GM12878 (cell line): ENCODE data around the gene NEXN. TPM values are rescaled to one million over a fixed set of nuclear protein-coding genes. Genes with fewer than 3 reads are reported as not detected.

ENCODE experiments used
- ATAC-seq: fragments of 200-7000 bp; cut with Tn5 transposase; 3 replicates; pipeline ENCODE4 v1.9.1; 2020; ENCODE audit warnings: mild to moderate bottlenecking, moderate library complexity
- BruUV-seq: library from RNA; stranded (reverse); fragments of 400-500 nt; replicated peaks from 2 replicates; lab custom pipeline; 2021; lab: Mats Ljungman, UMichigan
- CTCF ChIA-PET: fragments of 300-600 bp; sonication (Branson Sonifier 250); formaldehyde crosslinking; extraction: SDS; loops from one replicate; lab custom pipeline; 2021; ENCODE audit warnings: inconsistent platforms; lab: Yijun Ruan, JAX
- POLR2A ChIA-PET: fragments of 350-600 bp; formaldehyde crosslinking; extraction: SDS; loops from one replicate; lab custom pipeline; 2021; ENCODE audit warnings: inconsistent platforms; lab: Charles Lee
- RAD21 ChIA-PET: fragments of 300-600 bp; sonication (Branson Sonifier 250); formaldehyde crosslinking; loops from one replicate; lab custom pipeline; 2023; ENCODE audit warnings: antibody characterized with exemption; ENCODE audit not compliant: unreplicated experiment; lab: Charles Lee
- SMC1A ChIA-PET: fragments of 300-600 bp; sonication (Branson Sonifier 250); formaldehyde crosslinking; loops from one replicate; lab custom pipeline; 2023; ENCODE audit not compliant: unreplicated experiment, uncharacterized antibody; lab: Charles Lee
- DNase-seq: peaks from one replicate; pipeline ENCODE4 v3.0.0-alpha.2; 2011; ENCODE audit warnings: low read depth, low spot score
- FAIRE-seq: peaks from 3 replicates; lab custom pipeline; 2011; peaks lifted over from hg19 to GRCh38; lab: Jason Lieb, UNC
- H2AFZ ChIP-seq: 2 replicates; pipeline ENCODE4 v1.6.0; 2011; ENCODE audit warnings: low read depth, low read length, control low read depth; ENCODE audit not compliant: control insufficient read depth
- H3K27ac ChIP-seq: 2 replicates; pipeline ENCODE4 v1.5.1; 2011; ENCODE audit warnings: control low read depth; ENCODE audit not compliant: control insufficient read depth, insufficient read depth
- H3K27me3 ChIP-seq, 2 experiments: replicated peaks in 1 of 2; 2 replicates each; pipeline versions ENCODE4 v1.6.0 to v1.6.1; 2011; ENCODE audit warnings: low read length in 1 of 2; ENCODE audit not compliant: control insufficient read depth in 2 of 2, insufficient read depth in 2 of 2
- H3K36me3 ChIP-seq, 2 experiments: 2 replicates each; pipeline ENCODE4 v1.5.1; 2011; ENCODE audit warnings: low read length in 1 of 2; ENCODE audit not compliant: control insufficient read depth in 2 of 2, insufficient read depth in 2 of 2
- H3K4me1 ChIP-seq: 2 replicates; pipeline ENCODE4 v1.6.1; 2011; ENCODE audit warnings: mild to moderate bottlenecking, low read length, moderate library complexity, mixed read lengths; ENCODE audit not compliant: control insufficient read depth, insufficient read depth
- H3K4me2 ChIP-seq: 2 replicates; pipeline ENCODE4 v1.6.0; 2011; ENCODE audit warnings: control low read depth; ENCODE audit not compliant: control insufficient read depth, insufficient read depth
- H3K4me3 ChIP-seq: fragments of 200-600 bp; sonication (generic); 2 replicates; pipeline ENCODE4 v1.5.1; 2016
- H3K79me2 ChIP-seq: 2 replicates; pipeline ENCODE4 v1.6.0; 2011; ENCODE audit warnings: low read length; ENCODE audit not compliant: control insufficient read depth, insufficient read depth
- H3K9ac ChIP-seq: 2 replicates; pipeline ENCODE4 v1.8.0; 2011; ENCODE audit warnings: low read length, control low read depth, mixed read lengths; ENCODE audit not compliant: control insufficient read depth, insufficient read depth
- H3K9me3 ChIP-seq: replicated peaks from 3 replicates; pipeline ENCODE4 v1.5.1; 2011; ENCODE audit warnings: mild to moderate bottlenecking, low read length; ENCODE audit not compliant: control insufficient read depth, insufficient read depth
- H4K20me1 ChIP-seq: 2 replicates; pipeline ENCODE4 v1.6.0; 2011; ENCODE audit not compliant: control insufficient read depth, insufficient read depth
- ATF7 ChIP-seq: fragments of 450-650 bp; IDR thresholded peaks from 2 replicates; pipeline ENCODE4 v1.6.1; 2016; ENCODE audit warnings: low read depth, mild to moderate bottlenecking
- IKZF1 ChIP-seq: fragments of 450-650 bp; conservative IDR thresholded peaks from 2 replicates; pipeline ENCODE4 v1.6.1; 2017; ENCODE audit warnings: antibody characterized with exemption, mild to moderate bottlenecking
- RAD51 ChIP-seq: fragments of 450-650 bp; IDR thresholded peaks from 2 replicates; pipeline ENCODE4 v1.6.1; 2016; ENCODE audit warnings: moderate library complexity, mild to moderate bottlenecking, inconsistent platforms
- STAT1 ChIP-seq: fragments of 450-650 bp; conservative IDR thresholded peaks from 2 replicates; pipeline ENCODE4 v1.6.1; 2014; ENCODE audit warnings: antibody characterized with exemption, mild to moderate bottlenecking
- ZNF274 ChIP-seq: IDR thresholded peaks from one replicate; pipeline ENCODE4 v1.8.0; 2011; ENCODE audit not compliant: insufficient read length, insufficient read depth
- WGBS: methylation state at CpG from one replicate; pipeline ENCODE4 v1.1.6; 2016; ENCODE audit warnings: low lambda C conversion rate; ENCODE audit not compliant: insufficient replicate concordance, insufficient coverage; ENCODE audit errors: missing lambda C conversion rate; 5-methylcytosine and 5-hydroxymethylcytosine counted together
- in situ Hi-C: fragments of 300-500 bp; cut with MboI; formaldehyde crosslinking; loops from 9 replicates; pipeline ENCODE4 v1.14.3; 2018; ENCODE audit warnings: mixed read lengths
- intact Hi-C: fragments of 100-400 bp; cut with micrococcal nuclease; formaldehyde crosslinking; loops from one replicate; pipeline ENCODE4 v1.14.2; 2022; ENCODE audit not compliant: unreplicated experiment
- polyA plus RNA-seq, 11 experiments: library from polyadenylated mRNA; depleted of rRNA in 4 of 11; unstranded in 6 of 11; stranded (reverse) in 5 of 11; fragments of >200 nt; fragmentation: Nextera tagmentation in 4 of 11; fragmentation: Illumina TruSeq in 1 of 11; extraction: Ambion mirVana in 4 of 11; extraction: Trizol in 1 of 11; gene quantifications; 1 replicate in 1 of 11; 2 replicates in 10 of 11; pipeline versions ENCODE4 v1.2.1 to v1.2.3, GENCODE V29; 2011 to 2016; ENCODE audit warnings: inconsistent platforms in 2 of 11, missing spikeins in 2 of 11, low read depth in 1 of 11
- total RNA-seq, 4 experiments: library from RNA; depleted of rRNA in 3 of 4; stranded (reverse); fragments of >200 nt in 3 of 4; fragmentation: Illumina TruSeq in 1 of 4; extraction: Trizol in 1 of 4; gene quantifications; 2 replicates each; pipeline versions ENCODE4 v1.2.1 to v1.2.3, GENCODE V29; 2013 to 2021
- TF ChIP-seq, protein P1 (sequence below): fragments of 450-650 bp; formaldehyde crosslinking; IDR thresholded peaks from 2 replicates; pipeline ENCODE4 v1.4.0; 2020; ENCODE audit warnings: mild to moderate bottlenecking, moderate library complexity
- TF ChIP-seq, protein P2 (sequence below): fragments of 450-650 bp; IDR thresholded peaks from 2 replicates; pipeline ENCODE4 v1.6.1; 2016; ENCODE audit warnings: mild to moderate bottlenecking, moderate library complexity, borderline replicate concordance

NEXN gene
- total and polyA plus RNA-seq, 10 of the 15 experiments (the other 5 are each of a cell fraction or from before 2014, with no cell fraction given): 2.5 to 46.6 (median 15.4) TPM

DNA sequence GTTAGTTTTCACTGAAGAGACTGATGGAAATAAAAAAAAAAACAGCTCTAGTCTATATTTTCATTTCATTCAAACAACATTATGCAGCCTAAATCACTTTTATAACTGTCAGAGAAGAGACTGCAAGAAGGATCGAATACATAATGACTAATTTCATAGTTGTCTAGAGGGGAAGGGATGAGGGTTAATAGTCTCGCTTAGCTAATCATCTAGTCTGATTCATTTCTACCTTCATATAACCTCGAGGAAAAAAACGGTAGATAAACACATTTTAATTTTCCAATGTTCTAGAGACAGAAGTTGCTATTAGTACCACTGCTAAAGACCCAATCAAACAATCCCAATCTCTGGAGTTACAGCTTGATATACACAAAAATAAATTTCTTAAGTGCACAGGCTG is 87.0 kb downstream of the NEXN start:
- no peak overlapping the region for H2AFZ ChIP-seq
- H3K36me3 ChIP-seq: peaks cover 0 to 13% of the 10 kb centered on the region in 2 experiments; a peak in 1 of 4 replicates
- DNase-seq (no peak), FAIRE-seq (no peak), ATAC-seq (no peak)
- whole genome bisulfite sequencing: 7% methylated on average over 4 of the region's 4 CpGs
- RAD21 ChIA-PET: interaction anchor here (0.6 to 9.7 kb wide), 9 partner anchors 21 to 218 kb away, joined by 3 to 158 read pairs (median 4); partner anchors contain the start of gene DNAJB4
- no peaks in the 10 kb centered on the region for H3K27me3 ChIP-seq
- in situ Hi-C loops (no loop called here), intact Hi-C loops (loop anchor here (5.0 kb wide), 4 partner anchors 203 to 1038 kb away; partner anchors contain the start of gene ZZZ3)
- no peaks in the 10 kb centered on the region; the same call in 1 of the 2 replicates for H3K4me1 ChIP-seq
- no peaks in the 10 kb centered on the region for H3K9me3 ChIP-seq
- no peak overlapping the region for H3K27ac ChIP-seq
- peak overlapping the region; percentile 86 for H3K4me2 ChIP-seq
- no TSS peak for BruUV-seq
- POLR2A ChIA-PET: interaction anchor here (1.0 to 11.4 kb wide), 4 partner anchors 19 to 39 kb away, joined by 3 to 312 read pairs (median 4); partner anchors contain the start of gene DNAJB4
- H3K9ac ChIP-seq: peak overlapping the region; percentile 100
- CTCF ChIA-PET: interaction anchor here (0.6 to 5.6 kb wide), 6 partner anchors 8 to 139 kb away, joined by 3 to 73 read pairs (median 7); partner anchors contain the start of gene DNAJB4
- peaks cover 95% of the 10 kb centered on the region for H3K79me2 ChIP-seq
- no peak for TF ChIP-seq ZNF274
- no peak for TF ChIP-seq ATF7
- 0 out of 2 replicates have a peak, but pooled peaks have one; percentile 8 for TF ChIP-seq RAD51
- SMC1A ChIA-PET: interaction anchor here (0.7 to 4.5 kb wide), 13 partner anchors 10 to 647 kb away, joined by 3 to 89 read pairs (median 4); partner anchors contain the start of gene DNAJB4
- peak overlapping the region; percentile 95 for H3K4me3 ChIP-seq
- peaks cover 17% of the 10 kb centered on the region for H4K20me1 ChIP-seq

GRCh38 chr1:77975907-77976306 is 87.5 kb downstream of the NEXN start:
- no peak overlapping the region for H2AFZ ChIP-seq
- H3K79me2 ChIP-seq: peaks cover 95% of the 10 kb centered on the region
- FAIRE-seq (no peak), ATAC-seq (no peak), DNase-seq (no peak)
- no peaks in the 10 kb centered on the region; the same call in 1 of the 2 replicates for H3K4me1 ChIP-seq
- intact Hi-C loops (loop anchor here (2.0 to 5.0 kb wide), 5 partner anchors 139 to 1039 kb away; partner anchors contain the start of gene ZZZ3), in situ Hi-C loops (no loop called here)
- H3K4me2 ChIP-seq: peak overlapping the region; percentile 86
- peaks cover 0 to 13% of the 10 kb centered on the region in 2 experiments; a peak in 1 of 4 replicates for H3K36me3 ChIP-seq
- peaks cover 17% of the 10 kb centered on the region for H4K20me1 ChIP-seq
- H3K9me3 ChIP-seq: no peaks in the 10 kb centered on the region
- peak overlapping the region; percentile 95 for H3K4me3 ChIP-seq
- no peak overlapping the region for H3K27ac ChIP-seq
- 0% methylated on average over 2 of the region's 2 CpGs for WGBS
- H3K9ac ChIP-seq: peak overlapping the region; percentile 100
- H3K27me3 ChIP-seq: no peaks in the 10 kb centered on the region
- ChIA-PET POLR2A (interaction anchor here (0.7 to 11.4 kb wide), 6 partner anchors 13 to 39 kb away, joined by 3 to 312 read pairs (median 3); partner anchors contain the start of gene DNAJB4), CTCF (interaction anchor here (0.6 to 5.6 kb wide), 8 partner anchors 8 to 139 kb away, joined by 3 to 73 read pairs (median 4); partner anchors contain the start of gene DNAJB4), SMC1A (interaction anchor here (0.5 to 4.5 kb wide), 18 partner anchors 10 to 710 kb away, joined by 3 to 89 read pairs (median 3); partner anchors contain the start of gene DNAJB4), RAD21 (interaction anchor here (0.6 to 9.7 kb wide), 10 partner anchors 21 to 309 kb away, joined by 3 to 158 read pairs (median 4); partner anchors contain the start of gene DNAJB4)
- BruUV-seq: TSS peak; percentile 8
- TF ChIP-seq, protein P1, sequence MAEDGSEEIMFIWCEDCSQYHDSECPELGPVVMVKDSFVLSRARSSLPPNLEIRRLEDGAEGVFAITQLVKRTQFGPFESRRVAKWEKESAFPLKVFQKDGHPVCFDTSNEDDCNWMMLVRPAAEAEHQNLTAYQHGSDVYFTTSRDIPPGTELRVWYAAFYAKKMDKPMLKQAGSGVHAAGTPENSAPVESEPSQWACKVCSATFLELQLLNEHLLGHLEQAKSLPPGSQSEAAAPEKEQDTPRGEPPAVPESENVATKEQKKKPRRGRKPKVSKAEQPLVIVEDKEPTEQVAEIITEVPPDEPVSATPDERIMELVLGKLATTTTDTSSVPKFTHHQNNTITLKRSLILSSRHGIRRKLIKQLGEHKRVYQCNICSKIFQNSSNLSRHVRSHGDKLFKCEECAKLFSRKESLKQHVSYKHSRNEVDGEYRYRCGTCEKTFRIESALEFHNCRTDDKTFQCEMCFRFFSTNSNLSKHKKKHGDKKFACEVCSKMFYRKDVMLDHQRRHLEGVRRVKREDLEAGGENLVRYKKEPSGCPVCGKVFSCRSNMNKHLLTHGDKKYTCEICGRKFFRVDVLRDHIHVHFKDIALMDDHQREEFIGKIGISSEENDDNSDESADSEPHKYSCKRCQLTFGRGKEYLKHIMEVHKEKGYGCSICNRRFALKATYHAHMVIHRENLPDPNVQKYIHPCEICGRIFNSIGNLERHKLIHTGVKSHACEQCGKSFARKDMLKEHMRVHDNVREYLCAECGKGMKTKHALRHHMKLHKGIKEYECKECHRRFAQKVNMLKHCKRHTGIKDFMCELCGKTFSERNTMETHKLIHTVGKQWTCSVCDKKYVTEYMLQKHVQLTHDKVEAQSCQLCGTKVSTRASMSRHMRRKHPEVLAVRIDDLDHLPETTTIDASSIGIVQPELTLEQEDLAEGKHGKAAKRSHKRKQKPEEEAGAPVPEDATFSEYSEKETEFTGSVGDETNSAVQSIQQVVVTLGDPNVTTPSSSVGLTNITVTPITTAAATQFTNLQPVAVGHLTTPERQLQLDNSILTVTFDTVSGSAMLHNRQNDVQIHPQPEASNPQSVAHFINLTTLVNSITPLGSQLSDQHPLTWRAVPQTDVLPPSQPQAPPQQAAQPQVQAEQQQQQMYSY (CRISPR knock-in tag): no peak
- TF ChIP-seq IKZF1: no peak
- TF ChIP-seq, protein P2, sequence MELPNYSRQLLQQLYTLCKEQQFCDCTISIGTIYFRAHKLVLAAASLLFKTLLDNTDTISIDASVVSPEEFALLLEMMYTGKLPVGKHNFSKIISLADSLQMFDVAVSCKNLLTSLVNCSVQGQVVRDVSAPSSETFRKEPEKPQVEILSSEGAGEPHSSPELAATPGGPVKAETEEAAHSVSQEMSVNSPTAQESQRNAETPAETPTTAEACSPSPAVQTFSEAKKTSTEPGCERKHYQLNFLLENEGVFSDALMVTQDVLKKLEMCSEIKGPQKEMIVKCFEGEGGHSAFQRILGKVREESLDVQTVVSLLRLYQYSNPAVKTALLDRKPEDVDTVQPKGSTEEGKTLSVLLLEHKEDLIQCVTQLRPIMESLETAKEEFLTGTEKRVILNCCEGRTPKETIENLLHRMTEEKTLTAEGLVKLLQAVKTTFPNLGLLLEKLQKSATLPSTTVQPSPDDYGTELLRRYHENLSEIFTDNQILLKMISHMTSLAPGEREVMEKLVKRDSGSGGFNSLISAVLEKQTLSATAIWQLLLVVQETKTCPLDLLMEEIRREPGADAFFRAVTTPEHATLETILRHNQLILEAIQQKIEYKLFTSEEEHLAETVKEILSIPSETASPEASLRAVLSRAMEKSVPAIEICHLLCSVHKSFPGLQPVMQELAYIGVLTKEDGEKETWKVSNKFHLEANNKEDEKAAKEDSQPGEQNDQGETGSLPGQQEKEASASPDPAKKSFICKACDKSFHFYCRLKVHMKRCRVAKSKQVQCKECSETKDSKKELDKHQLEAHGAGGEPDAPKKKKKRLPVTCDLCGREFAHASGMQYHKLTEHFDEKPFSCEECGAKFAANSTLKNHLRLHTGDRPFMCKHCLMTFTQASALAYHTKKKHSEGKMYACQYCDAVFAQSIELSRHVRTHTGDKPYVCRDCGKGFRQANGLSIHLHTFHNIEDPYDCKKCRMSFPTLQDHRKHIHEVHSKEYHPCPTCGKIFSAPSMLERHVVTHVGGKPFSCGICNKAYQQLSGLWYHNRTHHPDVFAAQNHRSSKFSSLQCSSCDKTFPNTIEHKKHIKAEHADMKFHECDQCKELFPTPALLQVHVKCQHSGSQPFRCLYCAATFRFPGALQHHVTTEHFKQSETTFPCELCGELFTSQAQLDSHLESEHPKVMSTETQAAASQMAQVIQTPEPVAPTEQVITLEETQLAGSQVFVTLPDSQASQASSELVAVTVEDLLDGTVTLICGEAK: no peak
- no peak for TF ChIP-seq STAT1
